Keratinocyte (primary cell): Measurements from ENCODE around the gene ARSB.

Experiments
- EZH2 ChIP-seq: IDR thresholded peaks from one replicate; pipeline ENCODE4 v1.6.1; 2012; ENCODE audit warnings: inconsistent platforms, mild to moderate bottlenecking, low read length, moderate library complexity
- TF ChIP-seq, protein P1 (sequence below), 3 experiments: IDR thresholded peaks in 1 of 3; conservative IDR thresholded peaks in 1 of 3; optimal IDR thresholded peaks in 1 of 3; 2 replicates in 2 of 3; 3 replicates in 1 of 3; pipeline versions ENCODE3 to v1.5.1; 2011; ENCODE audit warnings: low read length in 3 of 3, mild to moderate bottlenecking in 3 of 3, moderate library complexity in 2 of 3, control low read depth in 1 of 3, inconsistent platforms in 1 of 3; ENCODE audit not compliant: insufficient read depth in 2 of 3; ENCODE audit errors: extremely low read depth in 1 of 3

DNA sequence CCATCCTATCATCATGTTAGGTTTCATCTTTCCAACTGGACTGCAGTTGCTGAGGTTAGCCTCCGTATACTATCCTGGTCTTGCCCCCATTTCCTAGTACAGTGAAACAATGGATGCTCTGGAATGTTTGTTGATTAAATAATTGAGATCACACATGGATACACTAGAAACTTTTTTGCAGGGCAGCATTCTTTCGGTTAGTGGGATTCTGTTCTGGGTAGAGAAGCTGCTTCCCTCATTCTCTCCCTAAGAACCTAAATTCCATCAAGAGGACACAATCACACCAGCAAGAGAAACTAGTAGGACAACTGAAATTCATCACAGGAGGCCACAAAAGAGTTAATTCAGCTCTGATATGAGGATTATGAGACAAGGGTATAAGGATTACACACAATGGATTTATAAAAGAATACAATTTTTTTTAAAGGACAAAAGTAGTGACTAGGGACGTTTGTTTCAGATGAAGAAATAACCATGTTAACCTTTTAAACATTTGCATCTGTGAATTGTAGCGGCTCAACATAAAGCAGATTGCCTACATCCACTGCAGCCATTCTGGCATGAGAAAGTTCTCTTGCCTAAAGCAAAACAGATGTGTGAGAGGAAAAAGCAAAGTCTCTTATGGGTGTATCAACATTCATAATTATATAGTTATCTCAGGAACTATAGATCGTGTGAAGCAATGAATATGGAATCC lies 173.8 kb downstream of the ARSB start:
- TF ChIP-seq, protein P1, sequence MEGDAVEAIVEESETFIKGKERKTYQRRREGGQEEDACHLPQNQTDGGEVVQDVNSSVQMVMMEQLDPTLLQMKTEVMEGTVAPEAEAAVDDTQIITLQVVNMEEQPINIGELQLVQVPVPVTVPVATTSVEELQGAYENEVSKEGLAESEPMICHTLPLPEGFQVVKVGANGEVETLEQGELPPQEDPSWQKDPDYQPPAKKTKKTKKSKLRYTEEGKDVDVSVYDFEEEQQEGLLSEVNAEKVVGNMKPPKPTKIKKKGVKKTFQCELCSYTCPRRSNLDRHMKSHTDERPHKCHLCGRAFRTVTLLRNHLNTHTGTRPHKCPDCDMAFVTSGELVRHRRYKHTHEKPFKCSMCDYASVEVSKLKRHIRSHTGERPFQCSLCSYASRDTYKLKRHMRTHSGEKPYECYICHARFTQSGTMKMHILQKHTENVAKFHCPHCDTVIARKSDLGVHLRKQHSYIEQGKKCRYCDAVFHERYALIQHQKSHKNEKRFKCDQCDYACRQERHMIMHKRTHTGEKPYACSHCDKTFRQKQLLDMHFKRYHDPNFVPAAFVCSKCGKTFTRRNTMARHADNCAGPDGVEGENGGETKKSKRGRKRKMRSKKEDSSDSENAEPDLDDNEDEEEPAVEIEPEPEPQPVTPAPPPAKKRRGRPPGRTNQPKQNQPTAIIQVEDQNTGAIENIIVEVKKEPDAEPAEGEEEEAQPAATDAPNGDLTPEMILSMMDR (optimal IDR thresholded peaks at IDR 0.05 in 1 of 3, IDR thresholded peaks at IDR 0.05 in 1 of 3, conservative IDR thresholded peaks at IDR 0.05 in 1 of 3; ENCODE audit: extremely low read depth in 1 of 3, insufficient read depth in 2 of 3, low read length in 3 of 3): no peak
- TF ChIP-seq EZH2: no peak
